Nephron (organoid): ENCODE results near the gene WFIKKN1.

Experiments
- H3K27ac Mint-ChIP-seq, 3 experiments: 2 replicates each; pipeline ENCODE4 v1.8.0; 2020; ENCODE audit warnings: mixed read lengths in 3 of 3, mild to moderate bottlenecking in 2 of 3, moderate library complexity in 1 of 3
- H3K27me3 Mint-ChIP-seq: 2 replicates; pipeline ENCODE4 v1.8.0; 2021; ENCODE audit warnings: low read depth, mild to moderate bottlenecking, moderate library complexity, mixed read lengths
- H3K36me3 Mint-ChIP-seq: 2 replicates; pipeline ENCODE4 v1.8.0; 2020; ENCODE audit warnings: low read depth, mixed read lengths
- H3K4me1 Mint-ChIP-seq: 2 replicates; pipeline ENCODE4 v1.8.0; 2020; ENCODE audit warnings: mixed read lengths
- H3K4me3 Mint-ChIP-seq, 3 experiments: 2 replicates each; pipeline ENCODE4 v1.8.0; 2020; ENCODE audit warnings: mild to moderate bottlenecking in 3 of 3, mixed read lengths in 3 of 3, moderate library complexity in 2 of 3
- H3K9me3 Mint-ChIP-seq: 2 replicates; pipeline ENCODE4 v1.8.0; 2020; ENCODE audit warnings: mixed read lengths
- CTCF ChIP-seq, 3 experiments: fragments of 200-600 bp; sonication (generic); IDR thresholded peaks; one replicate each; pipeline ENCODE4 v1.5.0; 2021; ENCODE audit warnings: antibody characterized with exemption in 3 of 3; ENCODE audit not compliant: unreplicated experiment in 3 of 3

Gene WFIKKN1

GRCh38 chr16:649631-650030 lies 18.8 kb downstream of the WFIKKN1 start:
- H3K4me1 Mint-ChIP-seq, result no peaks in the 10 kb centered on the region
- peak overlapping the region; percentile 79 to 81 (median 80) for H3K4me3 Mint-ChIP-seq
- H3K36me3 Mint-ChIP-seq, result no peaks in the 10 kb centered on the region
- H3K27ac Mint-ChIP-seq, result no peak overlapping the region
- peaks cover 3% of the 10 kb centered on the region for H3K27me3 Mint-ChIP-seq
- no peaks in the 10 kb centered on the region for H3K9me3 Mint-ChIP-seq
- TF ChIP-seq CTCF (IDR thresholded peaks at IDR 0.05; ENCODE audit: unreplicated experiment in 3 of 3), result no peak

GRCh38 chr16:651844-652243 lies 21.1 kb downstream of the WFIKKN1 start:
- peak overlapping the region; percentile 16 to 61 (median 20) for H3K4me3 Mint-ChIP-seq
- no peaks in the 10 kb centered on the region for H3K9me3 Mint-ChIP-seq
- no peak for TF ChIP-seq CTCF (IDR thresholded peaks at IDR 0.05; ENCODE audit: unreplicated experiment in 3 of 3)
- no peaks in the 10 kb centered on the region for H3K27me3 Mint-ChIP-seq
- no peak overlapping the region for H3K27ac Mint-ChIP-seq
- H3K4me1 Mint-ChIP-seq, result no peaks in the 10 kb centered on the region
- H3K36me3 Mint-ChIP-seq, result no peaks in the 10 kb centered on the region

GRCh38 chr16:652454-653305 lies 21.9 kb downstream of the WFIKKN1 start:
- no peaks in the 10 kb centered on the region for H3K36me3 Mint-ChIP-seq
- no peaks in the 10 kb centered on the region for H3K9me3 Mint-ChIP-seq
- peak overlapping the region; percentile 53 to 74 (median 64) for H3K4me3 Mint-ChIP-seq
- TF ChIP-seq CTCF (IDR thresholded peaks at IDR 0.05; ENCODE audit: unreplicated experiment in 3 of 3), result no peak
- H3K27me3 Mint-ChIP-seq, result no peaks in the 10 kb centered on the region
- H3K4me1 Mint-ChIP-seq, result no peaks in the 10 kb centered on the region
- no peak overlapping the region for H3K27ac Mint-ChIP-seq

GRCh38 chr16:654034-654433 lies 23.2 kb downstream of the WFIKKN1 start:
- H3K27me3 Mint-ChIP-seq, result no peaks in the 10 kb centered on the region
- peak overlapping the region in 2 of 3 experiments; percentile 37 to 48 for H3K4me3 Mint-ChIP-seq
- no peaks in the 10 kb centered on the region for H3K9me3 Mint-ChIP-seq
- no peak for TF ChIP-seq CTCF (IDR thresholded peaks at IDR 0.05; ENCODE audit: unreplicated experiment in 3 of 3)
- no peaks in the 10 kb centered on the region for H3K4me1 Mint-ChIP-seq
- H3K36me3 Mint-ChIP-seq, result no peaks in the 10 kb centered on the region
- H3K27ac Mint-ChIP-seq, result no peak overlapping the region

GRCh38 chr16:657487-657886 lies 26.7 kb downstream of the WFIKKN1 start:
- no peaks in the 10 kb centered on the region for H3K4me1 Mint-ChIP-seq

More at GRCh38 chr16:657487-657886, 26.7 kb downstream of the WFIKKN1 start:
- Mint-ChIP-seq H3K9me3 (no peaks in the 10 kb centered on the region), H3K36me3 (no peaks in the 10 kb centered on the region), H3K27me3 (no peaks in the 10 kb centered on the region), H3K4me3 (no peak overlapping the region), H3K27ac (no peak overlapping the region)
- TF ChIP-seq CTCF (IDR thresholded peaks at IDR 0.05; ENCODE audit: unreplicated experiment in 3 of 3), result no peak
